Small intestine (tissue), 7 donors: ENCODE results near the gene FAM53B. TPM values are rescaled to one million over a fixed set of nuclear protein-coding genes. Genes with fewer than 3 reads are reported as not detected.

Source experiments
- DNase-seq, 2 donors: peaks; one replicate each; pipeline versions ENCODE4 v3.0.0 to v3.0.0-alpha.2; 2013
- FAIRE-seq: peaks from 2 replicates; lab custom pipeline; 2012; peaks lifted over from hg19 to GRCh38; lab: Jason Lieb, UNC
- H3K27ac ChIP-seq, 3 donors: one replicate each; pipeline ENCODE4 v1.5.1; 2013; ENCODE audit warnings: low read length in 2 of 3, mild to moderate bottlenecking in 2 of 3, control low read depth in 1 of 3, inconsistent platforms in 1 of 3, low read depth in 1 of 3, moderate library complexity in 1 of 3
- H3K27me3 ChIP-seq, 3 donors: one replicate each; pipeline ENCODE4 v1.6.1; 2013; ENCODE audit warnings: low read length in 3 of 3, inconsistent platforms in 1 of 3; ENCODE audit not compliant: control insufficient read depth in 3 of 3, insufficient read depth in 3 of 3
- H3K36me3 ChIP-seq, 3 donors: one replicate each; pipeline ENCODE4 v1.6.1; 2013; ENCODE audit warnings: low read length in 3 of 3, inconsistent platforms in 1 of 3, low read depth in 1 of 3, mild to moderate bottlenecking in 1 of 3, moderate library complexity in 1 of 3; ENCODE audit not compliant: control insufficient read depth in 3 of 3, insufficient read depth in 2 of 3
- H3K4me1 ChIP-seq, 3 donors: one replicate each; pipeline ENCODE4 v1.6.1; 2013; ENCODE audit warnings: low read length in 2 of 3, inconsistent platforms in 1 of 3, low read depth in 1 of 3, mild to moderate bottlenecking in 1 of 3, moderate library complexity in 1 of 3; ENCODE audit not compliant: control insufficient read depth in 3 of 3, insufficient read depth in 2 of 3
- H3K4me3 ChIP-seq, 3 donors: one replicate each; pipeline ENCODE4 v1.5.1; 2013; ENCODE audit warnings: low read length in 3 of 3, control low read depth in 1 of 3, inconsistent platforms in 1 of 3, low read depth in 1 of 3, mild to moderate bottlenecking in 1 of 3, moderate library complexity in 1 of 3
- H3K9me3 ChIP-seq, 2 donors: one replicate each; pipeline ENCODE4 v1.6.1; 2013; ENCODE audit warnings: low read depth in 1 of 2, low read length in 1 of 2; ENCODE audit not compliant: control insufficient read depth in 2 of 2, insufficient read depth in 1 of 2
- WGBS, 3 donors: extraction: QIAGEN DNeasy Blood & Tissue Kit; methylation state at CpG; one replicate each; pipeline ENCODE4 v1.1.7; 2013; 5-methylcytosine and 5-hydroxymethylcytosine counted together
- polyA plus RNA-seq, 4 donors: library from polyadenylated mRNA; stranded (reverse) in 3 of 4; unstranded in 1 of 4; fragments of 200-250 nt in 3 of 4; fragments of 120-200 nt in 1 of 4; gene quantifications; one replicate each; pipeline versions ENCODE4 v1.2.1 to v1.2.3, GENCODE V29; 2013
- donor health status: healthy with polysubstance abuse.
- donor health status: control.
- donor health status: control.
- donor health status: Bipolar disorder and iron deficiency.
- donor health status: healthy.

Gene FAM53B
- polyA plus RNA-seq, 4 donors, result 15.1 to 30.2 (median 22.8) TPM

DNA sequence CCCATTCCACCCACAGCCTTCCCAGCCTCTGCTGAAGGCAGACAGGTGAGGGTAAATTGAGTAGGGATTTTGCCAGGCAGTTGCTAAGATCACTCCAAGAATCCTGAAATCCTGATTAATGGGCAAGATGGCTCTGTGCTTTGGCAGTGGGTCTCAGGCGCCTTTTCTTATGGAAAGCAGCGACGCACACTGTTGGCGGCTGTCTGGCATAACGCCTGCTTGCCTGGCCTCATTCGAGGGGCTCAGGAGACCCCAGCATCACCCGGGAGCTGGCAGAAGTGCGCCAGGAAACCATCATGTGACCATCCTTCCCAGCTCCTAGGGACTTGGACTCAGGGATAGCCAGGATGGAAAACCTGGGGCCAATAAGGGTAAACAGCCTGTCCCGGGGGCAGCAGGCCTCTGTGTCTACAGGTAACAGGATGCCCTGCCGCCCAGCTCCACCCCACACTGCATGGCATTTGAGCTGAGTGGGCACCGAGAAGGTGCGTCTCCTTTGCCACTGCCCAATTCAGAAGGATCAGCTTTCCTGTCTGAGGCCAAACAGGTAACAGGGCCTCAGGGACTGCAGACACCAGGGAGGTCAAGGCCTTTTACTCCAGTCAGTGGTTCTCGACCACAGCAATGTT lies 98.6 kb downstream of the FAM53B start:
- H3K27ac ChIP-seq, result peak overlapping the region; percentile 45 to 79 (median 59)
- WGBS, 3 donors, result 92 to 95% (median 93%) methylated on average over 13 of the region's 13 CpGs
- H3K4me1 ChIP-seq, result peaks cover 26 to 58% (median 28%) of the 10 kb centered on the region in 3 donors

DNA sequence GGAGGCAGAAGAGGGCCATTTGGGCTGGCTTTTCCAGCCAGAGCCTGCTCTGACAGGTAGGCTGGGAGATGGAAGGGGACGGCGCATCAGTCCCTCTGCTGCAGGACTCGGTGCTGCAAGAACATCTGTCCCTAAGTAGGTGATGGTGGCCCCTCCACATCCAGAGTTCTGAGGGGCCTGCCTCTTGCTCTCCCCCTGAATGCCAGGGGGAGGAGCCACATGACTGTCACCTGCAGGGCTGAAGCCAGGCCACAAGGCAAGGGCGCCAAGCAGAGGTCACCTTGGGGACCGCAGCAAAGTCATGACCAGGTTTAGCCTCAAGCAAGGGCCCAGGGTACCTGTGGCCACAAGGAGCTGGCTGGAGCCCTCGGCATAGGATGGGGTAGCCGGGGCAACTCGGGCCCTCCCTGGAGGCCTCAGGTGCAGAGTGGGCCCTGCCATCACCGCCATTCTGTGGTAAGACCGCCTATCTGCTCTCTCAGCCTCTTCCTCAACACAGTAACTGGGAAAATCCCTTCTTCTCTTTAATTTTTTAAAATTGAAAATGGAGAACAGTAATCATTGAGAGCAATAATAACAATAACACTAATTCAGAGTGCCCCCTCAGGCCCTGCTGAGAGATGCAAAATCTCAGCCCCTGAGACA lies 99.3 kb downstream of the FAM53B start:
- FAIRE-seq, result no peak
- WGBS, 3 donors, result 91 to 99% (median 94%) methylated on average over 10 of the region's 10 CpGs
- H3K27me3 ChIP-seq, result no peaks in the 10 kb centered on the region
- H3K4me1 ChIP-seq, result peaks cover 25 to 51% (median 28%) of the 10 kb centered on the region in 3 donors
- no peak overlapping the region for H3K4me3 ChIP-seq
- H3K27ac ChIP-seq, result no peak overlapping the region
- no peak for DNase-seq
- peaks cover 0 to 85% (median 0%) of the 10 kb centered on the region in 3 donors for H3K36me3 ChIP-seq
- no peaks in the 10 kb centered on the region for H3K9me3 ChIP-seq

More for the DNA sequence above, 98.6 kb downstream of the FAM53B start:
- FAIRE-seq, result no peak
- H3K27me3 ChIP-seq, result no peaks in the 10 kb centered on the region
- no peak overlapping the region for H3K4me3 ChIP-seq
- no peak for DNase-seq
- H3K36me3 ChIP-seq, result peaks cover 0 to 84% (median 0%) of the 10 kb centered on the region in 3 donors
- H3K9me3 ChIP-seq, result no peaks in the 10 kb centered on the region

- peaks cover 0 to 85% (median 0%) of the 10 kb centered on the region in 3 donors for H3K36me3 ChIP-seq
- H3K27me3 ChIP-seq, result no peaks in the 10 kb centered on the region
- DNase-seq (no peak), FAIRE-seq (no peak)
- H3K9me3 ChIP-seq, result no peaks in the 10 kb centered on the region
- 88 to 95% (median 95%) methylated on average over 4 of the region's 4 CpGs for WGBS, 3 donors
- no peak overlapping the region for H3K4me3 ChIP-seq
- peaks cover 22 to 46% (median 24%) of the 10 kb centered on the region in 3 donors for H3K4me1 ChIP-seq
- no peak overlapping the region for H3K27ac ChIP-seq
These were observed 99.9 kb downstream of the FAM53B start for GRCh38 chr10:124644236-124644635.

DNA sequence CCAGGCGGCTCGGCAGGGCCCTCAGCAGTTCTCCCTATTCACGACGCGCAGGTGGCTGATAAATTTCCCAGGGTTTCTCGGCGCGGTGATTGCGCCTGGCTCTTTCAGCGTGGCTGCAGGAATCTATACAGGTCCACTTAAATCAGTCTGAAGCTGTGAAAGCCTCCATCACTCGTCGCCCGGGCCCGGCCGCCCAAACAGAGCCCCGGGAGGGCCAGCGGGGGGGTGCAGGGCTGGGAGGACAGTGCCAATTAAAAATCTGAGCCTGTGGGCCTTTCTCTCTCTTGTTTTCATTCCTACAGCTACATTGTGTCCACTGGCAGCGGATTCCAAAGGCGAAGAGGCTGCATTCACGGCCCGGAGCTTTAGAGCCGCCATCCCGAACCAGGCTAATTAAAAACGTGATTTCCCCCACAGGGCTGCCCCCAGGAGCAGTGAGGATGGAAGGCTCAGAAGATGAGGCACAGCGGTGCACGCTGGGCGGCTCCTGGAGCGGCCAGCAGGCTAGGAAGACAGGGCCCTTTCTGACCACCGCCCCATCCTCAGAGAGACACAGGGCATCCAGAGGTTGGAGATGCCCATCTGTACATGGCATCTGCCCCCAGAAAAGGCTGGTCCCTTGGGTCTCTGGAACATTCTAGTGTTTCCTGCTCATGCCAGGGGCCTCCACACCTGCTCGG lies 100.7 kb downstream of the FAM53B start:
- no peak for DNase-seq

GRCh38 chr10:124642088-124642710 lies 102.0 kb downstream of the FAM53B start:
- Histone ChIP-seq H3K9me3 (no peaks in the 10 kb centered on the region), H3K4me1 (peaks cover 8 to 25% (median 12%) of the 10 kb centered on the region in 3 donors), H3K27ac (peak overlapping the region in 1 of 3 donors; percentile 37), H3K27me3 (no peaks in the 10 kb centered on the region), H3K4me3 (no peak overlapping the region), H3K36me3 (peaks cover 0 to 85% (median 0%) of the 10 kb centered on the region in 3 donors)
- no peak for FAIRE-seq
- no peak for DNase-seq
- whole genome bisulfite sequencing, 3 donors, result 90 to 94% (median 92%) methylated on average over 20 of the region's 20 CpGs

More for the DNA sequence above, 100.7 kb downstream of the FAM53B start:
- no peak overlapping the region for H3K4me3 ChIP-seq
- H3K27ac ChIP-seq, result no peak overlapping the region
- H3K27me3 ChIP-seq, result no peaks in the 10 kb centered on the region
- 93 to 94% (median 94%) methylated on average over 30 of the region's 30 CpGs for WGBS, 3 donors
- peaks cover 0 to 87% (median 0%) of the 10 kb centered on the region in 3 donors for H3K36me3 ChIP-seq
- FAIRE-seq, result no peak
- no peaks in the 10 kb centered on the region for H3K9me3 ChIP-seq
- peaks cover 16 to 38% (median 20%) of the 10 kb centered on the region in 3 donors for H3K4me1 ChIP-seq

GRCh38 chr10:124641282-124642087 lies 102.7 kb downstream of the FAM53B start:
- WGBS, 3 donors, result 70 to 75% (median 73%) methylated on average over 15 of the region's 15 CpGs
- Histone ChIP-seq H3K36me3 (peaks cover 0 to 86% (median 0%) of the 10 kb centered on the region in 3 donors), H3K9me3 (no peaks in the 10 kb centered on the region), H3K4me3 (no peak overlapping the region), H3K27ac (peak overlapping the region in 2 of 3 donors; percentile 9 to 52), H3K27me3 (no peaks in the 10 kb centered on the region), H3K4me1 (peaks cover 3 to 18% (median 6%) of the 10 kb centered on the region in 3 donors)
- FAIRE-seq (no peak), DNase-seq (no peak)

GRCh38 chr10:124640538-124641231 lies 103.5 kb downstream of the FAM53B start:
- no peaks in the 10 kb centered on the region for H3K27me3 ChIP-seq
- peaks cover 0 to 10% (median 6%) of the 10 kb centered on the region in 3 donors for H3K4me1 ChIP-seq
- no peak overlapping the region for H3K4me3 ChIP-seq
- H3K36me3 ChIP-seq, result peaks cover 0 to 83% (median 0%) of the 10 kb centered on the region in 3 donors
- peaks cover 0 to 2% of the 10 kb centered on the region in 2 donors for H3K9me3 ChIP-seq
- WGBS, 3 donors, result 65 to 77% (median 76%) methylated on average over 20 of the region's 20 CpGs
- DNase-seq (no peak), FAIRE-seq (no peak)
- H3K27ac ChIP-seq, result peak overlapping the region in 1 of 3 donors; percentile 52
